HEK293 (cell line): ENCODE measurements around the gene MAN1B1.

Experiments used
- CTCF ChIA-PET: fragments of 350-600 bp; formaldehyde crosslinking; extraction: SDS; loops from one replicate; lab custom pipeline; 2021; ENCODE audit warnings: antibody characterized with exemption; lab: Yijun Ruan, JAX
- POLR2A ChIA-PET: fragments of 300-600 bp; formaldehyde crosslinking; extraction: SDS; loops from one replicate; lab custom pipeline; 2020; ENCODE audit warnings: antibody characterized with exemption, inconsistent platforms; lab: Yijun Ruan, JAX
- H3K27ac ChIP-seq: fragments of 200-500 bp; sonication (Bioruptor generic); 2 replicates; pipeline ENCODE4 v1.5.1; 2014; ENCODE audit warnings: low read depth, low read length, control low read depth, inconsistent platforms; ENCODE audit errors: extremely low read depth
- H3K36me3 ChIP-seq, 2 experiments: fragments of 200-500 bp in 1 of 2; sonication (Bioruptor generic) in 1 of 2; 1 replicate in 1 of 2; 2 replicates in 1 of 2; pipeline ENCODE4 v1.5.1; 2014 to 2017; ENCODE audit warnings: inconsistent platforms in 2 of 2, low read length in 2 of 2; ENCODE audit not compliant: control insufficient read depth in 2 of 2, insufficient read depth in 1 of 2
- H3K4me1 ChIP-seq: fragments of 200-500 bp; sonication (Bioruptor generic); 2 replicates; pipeline ENCODE4 v1.5.1; 2014; ENCODE audit warnings: mild to moderate bottlenecking, low read length, inconsistent platforms; ENCODE audit not compliant: control insufficient read depth, insufficient read depth
- H3K4me3 ChIP-seq: 2 replicates; pipeline ENCODE4 v1.5.1; 2011; ENCODE audit warnings: low read depth, mild to moderate bottlenecking, control low read depth, low read length, moderate library complexity
- H3K9me3 ChIP-seq: fragments of 200-500 bp; sonication (Bioruptor generic); 2 replicates; pipeline ENCODE4 v1.5.1; 2014; ENCODE audit warnings: low read depth, low read length, inconsistent platforms; ENCODE audit not compliant: control insufficient read depth, insufficient read depth
- HOXD13 ChIP-seq: sonication (generic); formaldehyde crosslinking; IDR thresholded peaks from 2 replicates; pipeline ENCODE4 v1.8.0; 2022; ENCODE audit warnings: missing genetic modification reagents, borderline replicate concordance
- PBX3 ChIP-seq: sonication (generic); formaldehyde crosslinking; IDR thresholded peaks from 2 replicates; pipeline ENCODE4 v1.8.1; 2022; ENCODE audit warnings: mild to moderate bottlenecking, moderate library complexity, missing genetic modification reagents
- TSHZ1 ChIP-seq: fragments of 450-650 bp; formaldehyde crosslinking; IDR thresholded peaks from 2 replicates; pipeline ENCODE4 v1.5.1; 2016; ENCODE audit warnings: missing biosample characterization, missing genetic modification characterization, borderline replicate concordance
- YY1 ChIP-seq: fragments of 450-650 bp; formaldehyde crosslinking; IDR thresholded peaks from 2 replicates; pipeline ENCODE4 v1.5.1; 2018; ENCODE audit warnings: missing biosample characterization, missing genetic modification characterization
- ZIC2 ChIP-seq: fragments of 450-650 bp; formaldehyde crosslinking; IDR thresholded peaks from 2 replicates; pipeline ENCODE4 v1.5.1; 2016; ENCODE audit warnings: missing biosample characterization, missing genetic modification characterization
- ZNF10 ChIP-seq: fragments of 450-650 bp; formaldehyde crosslinking; IDR thresholded peaks from 2 replicates; pipeline ENCODE4 v1.5.1; 2017; ENCODE audit warnings: missing biosample characterization, missing genetic modification characterization
- ZNF114 ChIP-seq: fragments of 450-650 bp; formaldehyde crosslinking; IDR thresholded peaks from 2 replicates; pipeline ENCODE4 v1.5.0; 2017; ENCODE audit warnings: missing biosample characterization, missing genetic modification characterization
- ZNF175 ChIP-seq: fragments of 450-650 bp; formaldehyde crosslinking; IDR thresholded peaks from 2 replicates; pipeline ENCODE4 v1.5.1; 2016; ENCODE audit warnings: missing biosample characterization, missing genetic modification characterization
- ZNF404 ChIP-seq: fragments of 450-650 bp; formaldehyde crosslinking; IDR thresholded peaks from 2 replicates; pipeline ENCODE4 v1.5.1; 2017; ENCODE audit warnings: missing biosample characterization, missing genetic modification characterization
- ZNF48 ChIP-seq: fragments of 450-650 bp; formaldehyde crosslinking; IDR thresholded peaks from 2 replicates; pipeline ENCODE4 v1.5.1; 2016; ENCODE audit warnings: missing biosample characterization, missing genetic modification characterization
- ZNF501 ChIP-seq: fragments of 450-650 bp; formaldehyde crosslinking; IDR thresholded peaks from 2 replicates; pipeline ENCODE4 v1.5.1; 2016; ENCODE audit warnings: missing biosample characterization, missing genetic modification characterization
- ZNF530 ChIP-seq: fragments of 450-650 bp; formaldehyde crosslinking; IDR thresholded peaks from 2 replicates; pipeline ENCODE4 v1.5.1; 2016; ENCODE audit warnings: low read depth, missing biosample characterization, missing genetic modification characterization
- ZNF561 ChIP-seq: fragments of 450-650 bp; IDR thresholded peaks from 2 replicates; pipeline ENCODE4 v1.5.1; 2018; ENCODE audit warnings: missing biosample characterization, missing genetic modification characterization, borderline replicate concordance
- ZNF623 ChIP-seq: fragments of 450-650 bp; formaldehyde crosslinking; IDR thresholded peaks from 2 replicates; pipeline ENCODE4 v1.5.1; 2016; ENCODE audit warnings: missing biosample characterization, missing genetic modification characterization
- ZNF677 ChIP-seq: fragments of 450-650 bp; IDR thresholded peaks from 2 replicates; pipeline ENCODE4 v1.5.0; 2018; ENCODE audit warnings: missing biosample characterization, mild to moderate bottlenecking, missing genetic modification characterization, moderate library complexity
- ZNF692 ChIP-seq: fragments of 450-650 bp; formaldehyde crosslinking; IDR thresholded peaks from 2 replicates; pipeline ENCODE4 v1.5.1; 2016; ENCODE audit warnings: missing biosample characterization, missing genetic modification characterization
- ZNF76 ChIP-seq: fragments of 450-650 bp; formaldehyde crosslinking; IDR thresholded peaks from 2 replicates; pipeline ENCODE4; 2016; ENCODE audit warnings: low read depth, missing biosample characterization, missing genetic modification characterization, borderline replicate concordance
- ZNF791 ChIP-seq: fragments of 450-650 bp; formaldehyde crosslinking; IDR thresholded peaks from 2 replicates; pipeline ENCODE4 v1.5.1; 2016; ENCODE audit warnings: missing biosample characterization, missing genetic modification characterization
- ZSCAN23 ChIP-seq: fragments of 450-650 bp; formaldehyde crosslinking; IDR thresholded peaks from 2 replicates; pipeline ENCODE4 v1.5.1; 2016; ENCODE audit warnings: missing biosample characterization, missing genetic modification characterization
- TF ChIP-seq, protein P1 (sequence below): fragments of 450-650 bp; formaldehyde crosslinking; conservative IDR thresholded peaks from 2 replicates; pipeline ENCODE4 v1.5.1; 2016; ENCODE audit warnings: low read depth, missing biosample characterization, missing genetic modification characterization

Gene MAN1B1

GRCh38 chr9:137139468-137140150, 52.8 kb downstream of the MAN1B1 start:
- TF ChIP-seq TSHZ1 (tag by site-specific recombination) (no peak), ZNF76 (no peak), YY1 (tag by site-specific recombination) (no peak), ZSCAN23 (tag by site-specific recombination) (no peak), ZNF692 (no peak), ZNF114 (tag by site-specific recombination) (no peak), ZNF48 (tag by site-specific recombination) (no peak), ZNF10 (tag by site-specific recombination) (no peak), ZNF530 (no peak), ZNF404 (tag by site-specific recombination) (no peak), ZNF175 (tag by site-specific recombination) (no peak), HOXD13 (CRISPR knock-in tag) (no peak), ZNF501 (tag by site-specific recombination) (no peak), PBX3 (CRISPR knock-in tag) (no peak), ZNF677 (tag by site-specific recombination) (no peak), ZIC2 (tag by site-specific recombination) (no peak), ZNF561 (no peak), ZNF623 (tag by site-specific recombination) (no peak), ZNF791 (tag by site-specific recombination) (no peak)
- TF ChIP-seq, protein P1, sequence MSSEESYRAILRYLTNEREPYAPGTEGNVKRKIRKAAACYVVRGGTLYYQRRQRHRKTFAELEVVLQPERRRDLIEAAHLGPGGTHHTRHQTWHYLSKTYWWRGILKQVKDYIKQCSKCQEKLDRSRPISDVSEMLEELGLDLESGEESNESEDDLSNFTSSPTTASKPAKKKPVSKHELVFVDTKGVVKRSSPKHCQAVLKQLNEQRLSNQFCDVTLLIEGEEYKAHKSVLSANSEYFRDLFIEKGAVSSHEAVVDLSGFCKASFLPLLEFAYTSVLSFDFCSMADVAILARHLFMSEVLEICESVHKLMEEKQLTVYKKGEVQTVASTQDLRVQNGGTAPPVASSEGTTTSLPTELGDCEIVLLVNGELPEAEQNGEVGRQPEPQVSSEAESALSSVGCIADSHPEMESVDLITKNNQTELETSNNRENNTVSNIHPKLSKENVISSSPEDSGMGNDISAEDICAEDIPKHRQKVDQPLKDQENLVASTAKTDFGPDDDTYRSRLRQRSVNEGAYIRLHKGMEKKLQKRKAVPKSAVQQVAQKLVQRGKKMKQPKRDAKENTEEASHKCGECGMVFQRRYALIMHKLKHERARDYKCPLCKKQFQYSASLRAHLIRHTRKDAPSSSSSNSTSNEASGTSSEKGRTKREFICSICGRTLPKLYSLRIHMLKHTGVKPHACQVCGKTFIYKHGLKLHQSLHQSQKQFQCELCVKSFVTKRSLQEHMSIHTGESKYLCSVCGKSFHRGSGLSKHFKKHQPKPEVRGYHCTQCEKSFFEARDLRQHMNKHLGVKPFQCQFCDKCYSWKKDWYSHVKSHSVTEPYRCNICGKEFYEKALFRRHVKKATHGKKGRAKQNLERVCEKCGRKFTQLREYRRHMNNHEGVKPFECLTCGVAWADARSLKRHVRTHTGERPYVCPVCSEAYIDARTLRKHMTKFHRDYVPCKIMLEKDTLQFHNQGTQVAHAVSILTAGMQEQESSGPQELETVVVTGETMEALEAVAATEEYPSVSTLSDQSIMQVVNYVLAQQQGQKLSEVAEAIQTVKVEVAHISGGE: no peak
- TF ChIP-seq, all 188 proteins: peak for 0

More at GRCh38 chr9:137139468-137140150, 52.8 kb downstream of the MAN1B1 start:
- no peaks in the 10 kb centered on the region for H3K36me3 ChIP-seq
- CTCF ChIA-PET: interaction anchor here (0.6 to 0.8 kb wide), 2 partner anchors 25 to 575 kb away, joined by 3 read pairs; no protein-coding TSS in a partner anchor
- no peak overlapping the region for H3K27ac ChIP-seq
- H3K9me3 ChIP-seq: no peaks in the 10 kb centered on the region
- H3K4me1 ChIP-seq: peaks cover 2% of the 10 kb centered on the region; the same call in 1 of the 2 replicates
- H3K4me3 ChIP-seq: no peak overlapping the region
- POLR2A ChIA-PET: interaction anchor here (0.6 to 4.0 kb wide), 4 partner anchors 10 to 101 kb away, joined by 3 to 26 read pairs (median 9); partner anchors contain the start of genes TPRN and TUBB4B
